GM18498 (cell line): ENCODE results near the gene HACD2.

Source experiments
- ATAC-seq: cut with Tn5 transposase; IDR thresholded peaks from one replicate; pipeline ENCODE4 v1.9.1; 2021; ENCODE audit warnings: mild to moderate bottlenecking, moderate library complexity; ENCODE audit not compliant: unreplicated experiment

HACD2 gene

GRCh38 chr3:123449102-123449996, 135.5 kb downstream of the HACD2 start:
- no peak for ATAC-seq

DNA sequence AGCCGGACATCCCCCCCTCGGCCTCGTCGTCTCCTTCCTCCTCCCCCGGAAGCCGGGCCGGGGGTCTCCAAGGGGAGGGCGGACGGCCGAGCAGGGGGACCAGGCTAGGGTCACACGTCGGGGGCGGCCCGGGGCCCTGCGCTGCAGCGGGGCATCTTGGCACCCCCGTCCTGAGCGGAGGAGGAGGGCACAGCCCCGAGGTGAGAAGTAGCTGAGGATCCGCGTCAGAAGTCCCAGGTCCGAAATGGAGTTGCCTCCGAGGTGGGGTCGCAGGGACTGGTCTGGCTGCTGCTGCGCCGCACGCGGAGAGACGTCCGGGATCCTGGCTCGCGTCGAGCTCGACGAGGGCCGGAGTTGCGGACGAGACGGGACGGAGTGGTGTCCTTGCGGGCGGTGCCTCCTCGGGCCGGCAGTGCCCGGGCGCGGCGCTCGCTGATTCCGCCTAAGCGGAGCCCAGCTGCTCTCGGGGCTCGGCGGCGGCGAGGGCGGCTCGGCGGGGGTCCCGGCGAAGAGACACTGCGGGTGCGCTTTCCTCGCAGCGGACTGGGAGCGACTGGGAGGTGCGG, 136.2 kb downstream of the HACD2 start, which contains the start of gene ADCY5:
TSS of gene ADCY5 (minus strand) at position 555 of the 566 bp plus-strand sequence. CDS start at position 10, 545 bp downstream.
- ATAC-seq, result no peak

- ATAC-seq, result no peak
Observed at GRCh38 chr3:123447749-123448517, 136.9 kb downstream of the HACD2 start.

DNA sequence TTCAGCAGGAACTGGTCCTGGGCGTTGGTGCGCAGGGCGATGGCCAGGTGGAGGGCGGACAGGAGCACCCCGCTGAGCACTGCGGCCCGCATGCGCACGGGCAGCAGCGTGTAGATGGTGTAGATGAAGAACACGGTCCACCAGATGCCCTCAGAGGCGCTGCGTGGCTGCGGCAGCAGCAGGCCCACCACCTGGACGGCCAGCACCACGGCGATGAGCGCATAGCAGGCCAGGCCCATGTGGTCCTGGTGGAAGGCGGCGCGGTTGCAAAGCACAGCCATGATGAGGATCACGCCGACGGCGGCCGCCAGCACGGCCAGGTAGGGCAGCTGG, 137.5 kb downstream of the HACD2 start:
- ATAC-seq, result no peak

GRCh38 chr3:123446610-123447109, 138.2 kb downstream of the HACD2 start:
- ATAC-seq, result no peak

DNA sequence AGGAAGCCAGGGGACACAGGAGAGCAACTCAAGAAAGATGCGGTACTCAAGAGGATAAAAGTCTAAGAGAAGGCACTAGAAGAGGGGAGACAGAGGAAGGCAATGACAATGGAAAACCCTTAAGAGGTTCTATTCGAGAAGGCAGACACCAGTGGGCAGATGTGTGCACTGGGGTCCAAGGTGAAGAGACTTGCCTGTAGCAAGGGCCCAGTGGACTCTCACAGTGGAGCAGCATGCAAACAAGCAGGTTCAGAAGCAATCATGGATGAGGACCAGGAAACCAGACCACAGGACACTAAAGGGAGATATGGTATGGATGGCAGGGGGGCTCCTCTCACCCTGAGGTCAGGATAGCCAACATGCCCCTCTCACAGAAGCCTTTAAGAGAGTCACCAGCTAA, 138.6 kb downstream of the HACD2 start:
- no peak for ATAC-seq

DNA sequence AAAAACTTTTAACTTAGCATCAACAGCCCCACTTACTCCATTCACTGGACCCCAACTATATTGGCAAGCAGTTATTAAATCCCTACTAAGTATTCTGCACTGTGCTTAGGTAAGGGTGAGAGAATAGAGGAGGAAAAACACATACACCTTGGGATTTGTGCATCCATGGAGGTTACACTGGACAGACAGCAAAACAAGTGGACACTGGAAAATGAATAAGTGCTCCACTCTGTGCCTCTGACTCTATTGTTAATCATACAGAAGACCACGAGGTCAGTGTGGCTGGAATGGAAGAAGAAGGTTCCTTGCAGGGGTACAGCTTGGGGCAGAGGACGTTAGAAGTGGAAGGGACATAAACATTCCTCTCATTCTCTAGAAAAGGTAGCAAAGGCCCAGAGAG, 139.2 kb downstream of the HACD2 start:
- ATAC-seq, result no peak

DNA sequence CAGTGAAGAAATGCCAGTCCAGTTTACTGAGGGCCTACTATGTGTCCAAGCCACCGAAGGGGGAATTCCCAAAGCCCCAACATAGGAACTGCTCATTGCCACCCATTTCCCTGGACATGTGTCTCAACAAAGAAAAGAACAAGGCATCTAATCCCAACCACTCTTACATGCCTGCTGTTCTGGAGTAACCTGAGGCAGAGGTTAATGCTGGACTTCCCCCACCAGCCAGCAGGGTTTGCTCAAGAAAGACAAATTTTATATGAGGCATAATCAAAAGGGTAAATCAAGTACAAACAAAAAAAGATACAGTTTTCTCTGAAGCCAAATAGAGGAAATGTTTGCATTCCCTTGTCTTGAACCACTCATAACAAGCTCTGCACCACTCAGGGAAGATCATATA, 140.1 kb downstream of the HACD2 start:
- ATAC-seq, result no peak

DNA sequence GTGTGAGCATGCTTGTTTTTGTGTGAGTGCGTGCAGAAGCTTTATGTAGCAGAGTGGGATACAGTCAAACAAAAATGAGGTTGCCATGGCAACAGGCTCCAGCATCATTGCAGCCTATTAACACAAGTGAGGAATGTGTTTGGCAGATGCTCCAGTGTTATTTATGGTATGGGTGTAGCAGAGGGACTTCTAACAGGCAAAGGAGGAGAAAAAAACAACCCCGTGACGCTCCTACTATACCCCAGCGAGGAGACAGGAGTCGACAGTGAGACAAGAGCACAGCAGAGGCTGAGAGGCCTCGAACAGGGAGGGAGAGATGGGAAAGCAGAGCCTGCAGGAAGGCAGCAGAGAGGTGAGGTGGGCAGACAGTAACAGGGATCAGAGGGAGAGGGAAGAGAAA, 140.8 kb downstream of the HACD2 start:
- no peak for ATAC-seq

GRCh38 chr3:123442908-123443307, 141.9 kb downstream of the HACD2 start:
- ATAC-seq, result no peak

DNA sequence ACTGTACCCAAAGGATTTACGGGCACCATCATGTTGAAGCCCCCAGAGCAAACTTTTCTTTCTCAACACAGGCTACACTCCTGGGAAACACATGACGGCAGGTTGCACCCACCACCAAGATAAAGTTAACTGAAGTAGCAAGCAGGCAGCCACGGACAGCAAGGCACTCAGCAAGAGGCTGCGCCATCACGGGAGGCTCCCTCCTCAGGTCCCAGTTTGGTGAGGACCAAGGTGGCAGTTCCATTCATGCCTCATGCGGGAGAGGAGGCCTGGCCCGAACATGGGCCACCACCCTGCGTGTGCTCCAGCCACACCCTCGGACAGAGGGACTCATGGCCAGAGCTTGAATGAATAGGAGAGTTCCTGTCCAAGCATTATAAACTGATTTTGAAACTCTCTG, 142.7 kb downstream of the HACD2 start:
- ATAC-seq, result no peak
